Measurements from ENCODE around the gene HDC.

Gene HDC

GRCh38 chr15:50252556-50252955 lies 13.0 kb downstream of the HDC start:
- DNase-seq, result no peak

DNA sequence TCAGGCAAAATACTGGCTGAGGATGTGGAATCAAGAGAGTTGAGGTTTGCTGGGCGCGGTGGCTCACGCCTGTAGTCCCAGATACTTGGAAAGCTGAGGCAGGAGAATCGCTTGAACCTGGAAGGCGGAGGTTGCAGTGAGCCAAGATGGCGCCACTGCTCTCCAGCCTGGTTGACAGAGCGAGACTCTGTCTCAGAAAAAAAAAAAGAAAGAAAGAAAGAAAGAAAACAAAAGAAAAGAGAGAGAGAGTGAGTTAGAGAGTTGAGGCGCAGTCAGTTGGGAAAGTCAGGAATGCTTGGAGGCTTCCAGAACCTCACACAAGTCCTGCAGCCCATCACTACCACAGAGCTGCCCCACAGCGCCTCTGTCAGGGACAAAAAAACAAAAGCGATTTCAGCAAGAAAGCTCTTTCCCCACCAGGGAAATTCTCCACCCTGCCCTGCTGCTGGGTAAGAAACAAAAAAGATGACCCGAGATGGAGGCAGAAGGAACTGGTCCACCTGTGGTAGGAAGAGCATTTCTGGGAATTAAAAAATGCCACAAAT lies 13.8 kb downstream of the HDC start:
- no peak for DNase-seq

DNA sequence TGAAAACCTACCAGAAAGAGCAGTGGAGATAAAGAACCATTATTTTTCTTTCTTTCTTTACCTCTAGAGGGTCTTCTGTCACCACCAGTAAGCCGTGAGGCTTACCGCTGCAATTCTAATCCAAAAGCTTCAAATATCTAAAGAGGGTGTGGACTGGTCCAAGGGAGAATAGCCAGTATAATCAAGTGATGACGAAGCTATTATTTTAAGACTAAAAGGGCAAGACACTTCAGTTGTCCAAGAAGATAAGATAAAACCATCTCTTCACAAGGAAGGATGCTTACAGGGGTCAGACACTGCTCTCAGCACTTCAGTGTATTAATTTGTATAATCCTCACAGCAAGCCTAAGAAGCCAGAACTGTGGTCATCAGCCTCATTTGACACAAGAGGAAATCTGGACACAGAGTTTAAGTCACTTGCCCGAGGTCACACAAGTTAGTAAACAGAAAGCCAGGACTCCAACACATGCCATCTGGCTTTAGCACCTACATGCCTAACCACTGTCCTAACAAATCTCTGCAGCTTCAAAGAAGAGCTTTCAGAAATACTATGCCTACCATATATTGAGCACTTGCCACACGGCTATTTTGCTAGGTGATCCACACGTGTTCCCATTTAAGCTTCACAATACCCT lies 14.6 kb downstream of the HDC start:
- DNase-seq, result no peak

GRCh38 chr15:50249704-50250103 lies 15.8 kb downstream of the HDC start:
- no peak for DNase-seq

GRCh38 chr15:50248994-50249582 lies 16.4 kb downstream of the HDC start:
- no peak for DNase-seq

DNA sequence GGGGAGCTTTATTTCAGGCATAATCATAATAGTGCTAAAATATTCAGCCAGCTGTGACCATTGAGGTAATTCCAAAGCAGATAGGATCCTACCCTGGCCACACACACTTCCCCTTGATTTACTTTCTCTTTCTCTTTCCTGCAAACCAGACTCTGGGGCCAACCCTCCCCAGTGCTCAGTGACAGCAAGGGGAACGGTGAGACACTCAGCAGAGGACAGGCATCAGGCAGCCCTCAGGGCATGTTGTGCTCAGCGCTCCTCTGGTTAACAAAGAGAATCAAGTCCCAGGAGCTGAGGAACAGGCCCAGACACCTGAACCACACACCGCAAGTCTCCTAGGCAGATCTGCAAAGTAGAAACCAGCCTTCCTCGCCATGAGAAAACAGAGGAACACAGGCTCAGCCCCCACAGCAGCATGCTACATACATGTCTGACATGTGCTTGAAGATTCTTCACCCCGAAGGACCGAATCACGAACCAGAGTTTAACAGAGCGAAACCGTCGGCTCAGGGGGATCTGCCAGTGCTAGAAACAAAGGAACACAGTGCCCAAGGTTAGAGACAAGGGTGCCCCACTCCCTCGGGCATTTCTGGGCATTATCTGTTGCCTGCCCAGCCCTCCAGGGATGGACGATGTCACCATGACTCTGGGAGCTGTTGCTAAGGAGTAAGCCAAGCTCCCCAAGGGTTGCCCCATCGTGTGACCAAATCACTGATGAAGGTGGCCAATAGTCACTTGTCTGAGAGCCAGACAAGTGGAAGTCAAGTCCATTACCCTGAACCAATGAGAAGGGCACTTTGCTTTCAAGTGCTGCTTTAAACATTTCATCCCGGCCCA lies 17.5 kb downstream of the HDC start:
- DNase-seq, result peak; percentile 59

- no peak for DNase-seq
These were observed 18.9 kb downstream of the HDC start for GRCh38 chr15:50246631-50247030.

GRCh38 chr15:50244959-50245624 lies 20.4 kb downstream of the HDC start:
- no peak for DNase-seq

GRCh38 chr15:50244153-50244552 lies 21.4 kb downstream of the HDC start:
- no peak for DNase-seq

DNA sequence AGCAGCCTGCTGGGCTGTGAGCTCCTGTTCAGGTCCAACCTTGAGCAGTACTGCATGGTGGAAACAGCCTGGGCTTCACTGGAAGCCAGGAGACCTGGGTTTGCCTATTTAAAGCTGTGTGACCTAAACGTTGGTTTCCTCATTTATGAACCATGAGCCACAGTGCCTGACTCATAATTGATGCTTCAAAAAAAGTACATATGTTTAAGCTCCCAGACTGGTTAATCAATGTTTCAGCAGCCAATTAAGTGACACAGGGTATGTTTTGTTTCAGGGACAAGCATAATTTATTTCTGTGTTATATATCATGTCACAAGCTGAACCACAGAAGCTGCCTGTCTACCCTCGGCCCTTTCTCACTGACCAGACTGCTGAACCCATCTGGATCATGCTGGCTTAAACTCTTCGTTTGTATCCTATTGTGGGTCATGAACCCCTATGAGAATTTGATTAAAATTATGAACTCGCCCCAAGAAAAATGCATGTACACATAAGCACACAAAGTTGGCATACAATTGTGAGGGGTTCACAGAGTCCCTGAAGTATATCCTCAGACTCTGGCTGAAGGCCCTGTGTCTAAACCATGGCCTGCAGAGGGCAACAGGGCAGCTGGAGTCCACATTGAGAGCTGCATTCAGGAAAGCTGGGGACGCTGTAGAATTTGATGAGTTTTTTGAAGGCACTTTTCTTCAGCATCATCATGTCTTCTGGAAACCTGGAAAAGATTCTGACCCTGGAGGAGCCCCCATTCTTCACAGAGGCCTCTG lies 23.7 kb downstream of the HDC start:
- DNase-seq, result peak; percentile 15

DNA sequence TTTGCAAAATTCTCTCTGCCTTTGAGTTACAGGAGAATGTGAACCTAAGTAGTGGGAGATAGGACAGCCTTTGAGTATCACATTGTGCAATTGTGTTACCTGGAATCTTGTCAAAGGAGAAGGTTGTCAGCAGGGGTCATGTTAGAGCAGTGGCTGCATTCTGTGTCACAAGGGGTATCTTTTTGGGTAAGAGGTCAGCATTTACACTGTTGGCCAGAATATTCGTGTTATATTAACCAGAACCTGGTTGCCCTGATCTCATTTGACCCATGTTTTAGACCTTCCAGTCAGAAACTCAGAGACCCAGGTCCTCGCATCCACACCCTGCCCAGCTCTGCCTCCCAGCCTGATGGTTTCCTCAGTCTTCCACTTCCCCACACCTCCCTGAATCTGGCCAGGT lies 27.3 kb downstream of the HDC start:
- DNase-seq, result no peak

GRCh38 chr15:50236433-50236832 lies 29.1 kb downstream of the HDC start:
- DNase-seq, result no peak

GRCh38 chr15:50235794-50236193 lies 29.7 kb downstream of the HDC start:
- DNase-seq, result no peak

DNA sequence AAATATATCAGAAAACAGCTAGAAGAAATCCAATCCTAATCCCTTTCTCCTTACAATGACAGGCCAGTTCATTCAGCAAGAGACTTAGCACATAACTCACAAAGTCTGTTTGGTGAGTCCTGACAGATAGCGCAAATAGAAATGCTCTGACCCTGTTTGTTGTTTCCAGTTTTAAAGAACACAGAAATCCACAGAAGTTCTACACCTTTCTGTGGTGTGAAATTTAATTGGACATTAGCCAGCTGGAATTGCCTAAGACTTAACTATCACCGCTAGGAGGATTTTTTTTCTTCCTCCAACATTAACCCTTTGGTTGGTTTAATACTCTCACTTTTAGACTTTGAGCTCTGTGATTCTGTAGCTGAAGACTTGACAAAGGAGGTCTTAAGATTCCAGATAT lies 30.8 kb downstream of the HDC start:
- DNase-seq, result no peak

- DNase-seq, result no peak
These were observed 32.3 kb downstream of the HDC start for GRCh38 chr15:50233192-50233736.

GRCh38 chr15:50232791-50233190 lies 32.7 kb downstream of the HDC start:
- DNase-seq, result no peak

- no peak for DNase-seq
These were observed 33.8 kb downstream of the HDC start for GRCh38 chr15:50231761-50232160.

GRCh38 chr15:50229336-50229735 lies 36.2 kb downstream of the HDC start:
- DNase-seq, result no peak

- DNase-seq, result no peak
These were observed 36.7 kb downstream of the HDC start for GRCh38 chr15:50228866-50229265.

- no peak for DNase-seq
These were observed 38.5 kb downstream of the HDC start for GRCh38 chr15:50227076-50227475.

- DNase-seq, result no peak
These were observed 39.6 kb downstream of the HDC start for GRCh38 chr15:50225938-50226337.

DNA sequence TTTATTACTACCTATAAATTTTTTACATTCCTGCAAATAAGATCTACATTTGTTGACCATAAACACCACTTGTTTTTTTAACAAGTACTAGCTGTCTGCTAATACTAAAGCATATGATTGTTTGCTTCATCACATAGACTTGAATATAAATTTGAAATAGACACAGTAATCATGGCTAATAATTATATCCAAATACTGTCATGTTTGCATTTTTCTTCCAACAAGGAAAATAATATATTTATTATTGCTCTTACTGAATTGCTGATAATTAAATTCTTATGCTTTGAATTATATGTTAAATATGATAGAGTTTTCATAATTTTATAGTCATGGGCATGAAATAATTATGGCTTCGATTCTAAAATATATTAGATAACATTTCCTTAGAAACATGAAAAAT lies 40.5 kb downstream of the HDC start:
- no peak for DNase-seq

Data from stimulated activated CD4-positive, alpha-beta T cell treated with anti-CD3 and anti-CD28 coated beads, Interleukin-1b, Interleukin-23, amount 100 ng/mL, for 48 hours (primary cell).